Smooth muscle cell of the umbilical artery (primary cell): Measurements from ENCODE around the gene CLIC2. TPM values are rescaled to one million over a fixed set of nuclear protein-coding genes. Genes with fewer than 3 reads are reported as not detected.

Experiments
- total RNA-seq: library from RNA; depleted of rRNA; stranded (reverse); fragments of >200 nt; gene quantifications from 2 replicates; pipeline ENCODE4 v1.2.3, GENCODE V29; 2014

Gene CLIC2
- 0.59 TPM in 1 of 2 replicates, not detected in the other for total RNA-seq

DNA sequence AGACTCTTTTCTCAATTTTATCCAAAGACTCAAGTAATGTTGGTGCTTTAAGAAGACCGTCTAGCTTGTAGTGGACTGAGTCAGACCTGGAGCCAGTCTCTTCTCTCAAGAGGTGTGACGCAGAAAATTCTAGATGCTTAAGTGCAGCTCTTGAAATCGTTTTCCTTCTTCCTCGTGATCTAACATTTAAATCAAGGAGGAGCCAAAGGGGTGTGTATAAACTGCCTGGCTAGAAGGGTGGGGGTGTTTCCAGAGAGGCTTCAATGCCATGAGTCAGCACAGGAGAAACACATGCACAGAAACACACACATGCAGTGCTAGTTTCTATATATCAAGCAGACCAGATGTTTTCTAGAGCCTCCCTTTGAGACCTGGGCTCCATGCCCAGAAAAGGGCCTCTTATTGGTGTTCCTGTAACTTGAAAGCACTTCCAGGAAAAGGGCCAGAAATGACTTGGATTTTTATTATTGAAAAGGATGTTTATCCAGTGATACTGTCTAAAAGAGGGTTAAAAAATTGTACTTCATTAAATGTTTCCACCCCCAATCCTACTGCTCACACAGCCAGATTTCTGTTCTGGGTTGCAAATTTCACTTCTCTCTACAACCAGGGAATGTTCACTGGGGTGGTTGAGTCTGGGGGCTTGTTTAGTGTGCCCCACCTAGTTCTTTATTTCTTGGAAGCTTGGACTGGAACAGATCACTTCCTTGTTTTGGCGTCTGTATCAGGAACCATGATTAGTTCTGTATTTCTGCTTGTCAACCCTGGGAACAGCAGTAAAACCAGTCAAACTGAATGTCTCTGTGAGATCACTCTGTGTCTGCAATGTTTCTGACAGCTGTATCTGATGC is at the start of gene CLIC2:
Gene CLIC2, minus strand, starts transcription at position 129 of the 851 bp plus-strand sequence. CDS start 187 bp downstream, outside the sequence.

DNA sequence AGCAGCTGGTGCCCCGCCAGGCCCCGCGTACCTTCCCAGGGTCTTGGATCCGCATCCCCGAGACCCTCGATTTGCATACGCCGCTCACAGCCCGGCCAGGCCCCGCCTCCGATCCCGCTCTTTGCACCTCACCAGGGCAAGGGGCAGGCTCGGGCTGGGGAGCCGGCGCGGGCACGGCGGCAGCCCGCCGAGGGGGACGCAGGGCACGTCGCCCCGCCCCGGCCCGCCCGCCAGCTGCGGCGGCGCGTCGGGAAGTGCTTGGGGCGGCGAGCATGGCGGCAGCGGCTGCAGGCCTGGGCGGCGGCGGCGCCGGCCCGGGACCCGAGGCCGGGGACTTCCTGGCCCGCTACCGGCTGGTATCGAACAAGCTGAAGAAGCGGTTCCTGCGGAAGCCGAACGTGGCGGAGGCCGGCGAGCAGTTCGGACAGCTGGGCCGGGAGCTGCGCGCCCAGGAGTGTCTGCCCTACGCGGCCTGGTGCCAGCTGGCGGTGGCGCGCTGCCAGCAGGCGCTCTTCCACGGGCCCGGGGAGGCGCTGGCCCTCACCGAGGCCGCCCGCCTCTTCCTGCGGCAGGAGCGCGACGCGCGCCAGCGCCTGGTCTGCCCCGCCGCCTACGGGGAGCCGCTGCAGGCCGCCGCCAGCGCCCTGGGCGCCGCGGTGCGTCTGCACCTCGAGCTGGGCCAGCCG is 47.6 kb upstream of the CLIC2 start, which contains the start of gene F8A2:
Gene F8A2, plus strand, starts transcription at position 253 of the 686 bp plus-strand sequence. Its CDS starts 20 bp downstream, at position 273.

GRCh38 chrX:155263854-155264628 is 70.4 kb downstream of the CLIC2 start, which contains the start of gene RAB39B:
RAB39B (minus strand) TSS chrX:155264491; CDS start chrX:155264288, 203 bp downstream.

Other genes with a start within 250 kb of the CLIC2 start
- gene VBP1, start 118.2 kb downstream of the CLIC2 start, total RNA-seq: 60.9 and 79.1 TPM in 2 replicates
- 0.69 and 1.5 TPM in 2 replicates for gene RAB39B, start 70.1 kb downstream of the CLIC2 start, total RNA-seq
- not detected in 2 replicates for gene F8A2, start 47.5 kb upstream of the CLIC2 start, total RNA-seq
- 0.78 and 2.1 TPM in 2 replicates for gene F8A3, start 124.0 kb upstream of the CLIC2 start, total RNA-seq